GM12878 (cell line): Measurements from ENCODE around the gene LRRC59. TPM values are rescaled to one million over a fixed set of nuclear protein-coding genes. Genes with fewer than 3 reads are reported as not detected.
A peak's percentile ranks its signal among the peaks of the same experiment; 100 is the strongest.

ENCODE experiments used
- ATAC-seq: fragments of 200-7000 bp; cut with Tn5 transposase; 3 replicates; pipeline ENCODE4 v1.9.1; 2020; ENCODE audit warnings: mild to moderate bottlenecking, moderate library complexity
- BruUV-seq: library from RNA; stranded (reverse); fragments of 400-500 nt; replicated peaks from 2 replicates; lab custom pipeline; 2021; lab: Mats Ljungman, UMichigan
- CTCF ChIA-PET: fragments of 300-600 bp; sonication (Branson Sonifier 250); formaldehyde crosslinking; extraction: SDS; loops from one replicate; lab custom pipeline; 2021; ENCODE audit warnings: inconsistent platforms; lab: Yijun Ruan, JAX
- POLR2A ChIA-PET: fragments of 350-600 bp; formaldehyde crosslinking; extraction: SDS; loops from one replicate; lab custom pipeline; 2021; ENCODE audit warnings: inconsistent platforms; lab: Charles Lee
- RAD21 ChIA-PET: fragments of 300-600 bp; sonication (Branson Sonifier 250); formaldehyde crosslinking; loops from one replicate; lab custom pipeline; 2023; ENCODE audit warnings: antibody characterized with exemption; ENCODE audit not compliant: unreplicated experiment; lab: Charles Lee
- SMC1A ChIA-PET: fragments of 300-600 bp; sonication (Branson Sonifier 250); formaldehyde crosslinking; loops from one replicate; lab custom pipeline; 2023; ENCODE audit not compliant: unreplicated experiment, uncharacterized antibody; lab: Charles Lee
- DNase-seq: peaks from one replicate; pipeline ENCODE4 v3.0.0-alpha.2; 2011; ENCODE audit warnings: low read depth, low spot score
- FAIRE-seq: peaks from 3 replicates; lab custom pipeline; 2011; peaks lifted over from hg19 to GRCh38; lab: Jason Lieb, UNC
- H2AFZ ChIP-seq: 2 replicates; pipeline ENCODE4 v1.6.0; 2011; ENCODE audit warnings: low read depth, low read length, control low read depth; ENCODE audit not compliant: control insufficient read depth
- H3K27ac ChIP-seq: 2 replicates; pipeline ENCODE4 v1.5.1; 2011; ENCODE audit warnings: control low read depth; ENCODE audit not compliant: control insufficient read depth, insufficient read depth
- H3K27me3 ChIP-seq, 2 experiments: replicated peaks in 1 of 2; 2 replicates each; pipeline versions ENCODE4 v1.6.0 to v1.6.1; 2011; ENCODE audit warnings: low read length in 1 of 2; ENCODE audit not compliant: control insufficient read depth in 2 of 2, insufficient read depth in 2 of 2
- H3K36me3 ChIP-seq, 2 experiments: 2 replicates each; pipeline ENCODE4 v1.5.1; 2011; ENCODE audit warnings: low read length in 1 of 2; ENCODE audit not compliant: control insufficient read depth in 2 of 2, insufficient read depth in 2 of 2
- H3K4me1 ChIP-seq: 2 replicates; pipeline ENCODE4 v1.6.1; 2011; ENCODE audit warnings: mild to moderate bottlenecking, low read length, moderate library complexity, mixed read lengths; ENCODE audit not compliant: control insufficient read depth, insufficient read depth
- H3K4me2 ChIP-seq: 2 replicates; pipeline ENCODE4 v1.6.0; 2011; ENCODE audit warnings: control low read depth; ENCODE audit not compliant: control insufficient read depth, insufficient read depth
- H3K4me3 ChIP-seq: fragments of 200-600 bp; sonication (generic); 2 replicates; pipeline ENCODE4 v1.5.1; 2016
- H3K79me2 ChIP-seq: 2 replicates; pipeline ENCODE4 v1.6.0; 2011; ENCODE audit warnings: low read length; ENCODE audit not compliant: control insufficient read depth, insufficient read depth
- H3K9ac ChIP-seq: 2 replicates; pipeline ENCODE4 v1.8.0; 2011; ENCODE audit warnings: low read length, control low read depth, mixed read lengths; ENCODE audit not compliant: control insufficient read depth, insufficient read depth
- H3K9me3 ChIP-seq: replicated peaks from 3 replicates; pipeline ENCODE4 v1.5.1; 2011; ENCODE audit warnings: mild to moderate bottlenecking, low read length; ENCODE audit not compliant: control insufficient read depth, insufficient read depth
- H4K20me1 ChIP-seq: 2 replicates; pipeline ENCODE4 v1.6.0; 2011; ENCODE audit not compliant: control insufficient read depth, insufficient read depth
- ATF3 ChIP-seq: IDR thresholded peaks from 2 replicates; pipeline ENCODE4 v1.6.1; 2011; ENCODE audit warnings: low read depth, mild to moderate bottlenecking, low read length, moderate library complexity, borderline replicate concordance; ENCODE audit errors: extremely low read depth
- IKZF1 ChIP-seq: fragments of 450-650 bp; conservative IDR thresholded peaks from 2 replicates; pipeline ENCODE4 v1.6.1; 2017; ENCODE audit warnings: antibody characterized with exemption, mild to moderate bottlenecking
- MTA3 ChIP-seq: IDR thresholded peaks from 2 replicates; pipeline ENCODE4 v1.6.1; 2012; ENCODE audit warnings: low read length, inconsistent platforms, borderline replicate concordance
- NR2F1 ChIP-seq: fragments of 450-650 bp; conservative IDR thresholded peaks from 2 replicates; pipeline ENCODE4 v1.6.1; 2017; ENCODE audit warnings: mild to moderate bottlenecking
- PRDM15 ChIP-seq: fragments of 450-650 bp; formaldehyde crosslinking; IDR thresholded peaks from 2 replicates; pipeline ENCODE4 v1.4.0; 2020; ENCODE audit warnings: mild to moderate bottlenecking, moderate library complexity
- whole genome bisulfite sequencing: methylation state at CpG from one replicate; pipeline ENCODE4 v1.1.6; 2016; ENCODE audit warnings: low lambda C conversion rate; ENCODE audit not compliant: insufficient replicate concordance, insufficient coverage; ENCODE audit errors: missing lambda C conversion rate; 5-methylcytosine and 5-hydroxymethylcytosine counted together
- in situ Hi-C: fragments of 300-500 bp; cut with MboI; formaldehyde crosslinking; loops from 9 replicates; pipeline ENCODE4 v1.14.3; 2018; ENCODE audit warnings: mixed read lengths
- intact Hi-C: fragments of 100-400 bp; cut with micrococcal nuclease; formaldehyde crosslinking; loops from one replicate; pipeline ENCODE4 v1.14.2; 2022; ENCODE audit not compliant: unreplicated experiment
- polyA plus RNA-seq, 11 experiments: library from polyadenylated mRNA; depleted of rRNA in 4 of 11; unstranded in 6 of 11; stranded (reverse) in 5 of 11; fragments of >200 nt; fragmentation: Nextera tagmentation in 4 of 11; fragmentation: Illumina TruSeq in 1 of 11; extraction: Ambion mirVana in 4 of 11; extraction: Trizol in 1 of 11; gene quantifications; 1 replicate in 1 of 11; 2 replicates in 10 of 11; pipeline versions ENCODE4 v1.2.1 to v1.2.3, GENCODE V29; 2011 to 2016; ENCODE audit warnings: inconsistent platforms in 2 of 11, missing spikeins in 2 of 11, low read depth in 1 of 11
- total RNA-seq, 4 experiments: library from RNA; depleted of rRNA in 3 of 4; stranded (reverse); fragments of >200 nt in 3 of 4; fragmentation: Illumina TruSeq in 1 of 4; extraction: Trizol in 1 of 4; gene quantifications; 2 replicates each; pipeline versions ENCODE4 v1.2.1 to v1.2.3, GENCODE V29; 2013 to 2021

Gene LRRC59
- total and polyA plus RNA-seq, 10 of the 15 experiments (the other 5 are each of a cell fraction or from before 2014, with no cell fraction given) = 8.8 to 82.2 (median 63.0) TPM

GRCh38 chr17:50347117-50347893, 50.0 kb downstream of the LRRC59 start:
- in situ Hi-C loops = no loop called here
- Histone ChIP-seq H3K4me3 (peak overlapping the region; percentile 85), H3K4me1 (peaks cover 3% of the 10 kb centered on the region), H3K9me3 (no peaks in the 10 kb centered on the region), H2AFZ (no peak overlapping the region), H3K27ac (no peak overlapping the region), H3K36me3 (no peaks in the 10 kb centered on the region; a peak in 2 of 4 replicates), H3K9ac (peak overlapping the region; percentile 83), H4K20me1 (no peaks in the 10 kb centered on the region), H3K79me2 (peaks cover 5% of the 10 kb centered on the region), H3K27me3 (no peaks in the 10 kb centered on the region), H3K4me2 (peak overlapping the region; percentile 89)
- peak; percentile 35 for FAIRE-seq
- BruUV-seq = no TSS peak
- 80% methylated on average over 17 of the region's 17 CpGs for WGBS
- TF ChIP-seq PRDM15 (CRISPR knock-in tag) = no peak
- TF ChIP-seq IKZF1 = 0 out of 2 replicates have a peak, but pooled peaks have one; percentile 10
- TF ChIP-seq NR2F1 = peak; percentile 70; the same call in 1 of the 2 replicates
- no peak for TF ChIP-seq ATF3
- peak; percentile 31; the same call in 1 of the 2 replicates for TF ChIP-seq MTA3
- intact Hi-C loops = loop anchor here (5.0 kb wide), 2 partner anchors 40 to 130 kb away; partner anchors contain the start of gene RSAD1
- RAD21 ChIA-PET = interaction anchor here (1.0 to 1.6 kb wide), 2 partner anchors 15 to 178 kb away, joined by 3 to 6 read pairs; no protein-coding TSS in a partner anchor
- POLR2A ChIA-PET = interaction anchor here (0.6 to 1.0 kb wide), 3 partner anchors 12 to 153 kb away, joined by 3 to 5 read pairs (median 5); no protein-coding TSS in a partner anchor
- no peak for DNase-seq
- SMC1A ChIA-PET = interaction anchor here (0.9 to 3.3 kb wide), 7 partner anchors 11 to 74 kb away, joined by 3 to 17 read pairs (median 4); no protein-coding TSS in a partner anchor
- CTCF ChIA-PET = interaction anchor here (1.1 to 8.0 kb wide), 5 partner anchors 14 to 178 kb away, joined by 3 to 68 read pairs (median 6); partner anchors contain the start of gene LRRC59
- peak; percentile 8; the same call in 2 of the 3 replicates for ATAC-seq
